A549 (cell line): ENCODE data around the gene CLASP1. TPM values are rescaled to one million over a fixed set of nuclear protein-coding genes. Genes with fewer than 3 reads are reported as not detected.

Experiments
- ATAC-seq, 2 experiments: fragments of 200-7000 bp in 1 of 2; fragments of >200 bp in 1 of 2; cut with Nextera tagmentation in 1 of 2; cut with Tn5 transposase in 1 of 2; 3 replicates each; pipeline versions ENCODE4 v1.8.0 to v1.9.1; 2018 to 2020; ENCODE audit warnings: mild to moderate bottlenecking in 1 of 2, moderate library complexity in 1 of 2
- CTCF ChIA-PET: fragments of 300-600 bp; sonication (Branson Sonifier 250); formaldehyde crosslinking; extraction: SDS; loops from one replicate; lab custom pipeline; 2021; ENCODE audit warnings: antibody characterized with exemption, inconsistent platforms; lab: Yijun Ruan, JAX
- POLR2A ChIA-PET: fragments of 350-600 bp; formaldehyde crosslinking; extraction: SDS; loops from one replicate; lab custom pipeline; 2021; ENCODE audit warnings: antibody characterized with exemption, inconsistent platforms; lab: Yijun Ruan, JAX
- DNase-seq, 2 experiments: peaks; one replicate each; pipeline versions ENCODE4 v3.0.0 to v3.0.0-alpha.2; 2011 to 2016; ENCODE audit warnings: low read depth in 1 of 2, low spot score in 1 of 2
- FAIRE-seq: peaks from 2 replicates; lab custom pipeline; 2011; peaks lifted over from hg19 to GRCh38; lab: Jason Lieb, UNC
- H3K27ac ChIP-seq, 2 experiments: fragments of >200 bp; sonication (Bioruptor Twin); formaldehyde crosslinking; 3 replicates each; pipeline ENCODE4 v1.5.1; 2016 to 2017
- H3K4me1 ChIP-seq: fragments of >200 bp; sonication (Bioruptor Twin); formaldehyde crosslinking; 3 replicates; pipeline ENCODE4 v1.6.1; 2016
- H3K4me2 ChIP-seq: fragments of >200 bp; sonication (Bioruptor Twin); formaldehyde crosslinking; 3 replicates; pipeline ENCODE4 v1.6.1; 2016
- H3K4me3 ChIP-seq: fragments of >200 bp; sonication (Bioruptor Twin); formaldehyde crosslinking; 3 replicates; pipeline ENCODE4 v1.5.1; 2016
- H3K9me3 ChIP-seq: fragments of >200 bp; sonication (Bioruptor Twin); formaldehyde crosslinking; 3 replicates; pipeline ENCODE4 v1.6.1; 2016
- FOSB ChIP-seq: fragments of 250-450 bp; sonication (Bioruptor Pico); IDR thresholded peaks from 2 replicates; pipeline ENCODE4 v1.5.0; 2020; ENCODE audit warnings: mild to moderate bottlenecking, moderate library complexity
- FOSL2 ChIP-seq, 2 experiments: fragments of 450-650 bp in 1 of 2; fragments of >200 bp in 1 of 2; sonication (Bioruptor Twin) in 1 of 2; formaldehyde crosslinking; IDR thresholded peaks; 2 replicates each; pipeline versions ENCODE4 v1.5.0 to v1.6.1; 2016 to 2020; ENCODE audit warnings: mild to moderate bottlenecking in 1 of 2, moderate library complexity in 1 of 2
- FOXS1 ChIP-seq: fragments of 250-450 bp; sonication (Bioruptor Pico); IDR thresholded peaks from 2 replicates; pipeline ENCODE4 v1.5.0; 2020; ENCODE audit warnings: mild to moderate bottlenecking, moderate library complexity
- HDAC2 ChIP-seq: fragments of 200-600 bp; sonication (generic); IDR thresholded peaks from 2 replicates; pipeline ENCODE4 v1.6.1; 2016
- HES2 ChIP-seq: fragments of >200 bp; sonication (Bioruptor Twin); formaldehyde crosslinking; IDR thresholded peaks from 2 replicates; pipeline ENCODE4 v1.6.1; 2016
- HOXB13 ChIP-seq: fragments of 250-450 bp; sonication (Bioruptor Pico); IDR thresholded peaks from 2 replicates; pipeline ENCODE4 v1.5.0; 2020; ENCODE audit warnings: low read depth, mild to moderate bottlenecking, moderate library complexity
- JUNB ChIP-seq: fragments of >200 bp; sonication (Bioruptor Twin); formaldehyde crosslinking; IDR thresholded peaks from 2 replicates; pipeline ENCODE4 v1.6.1; 2016
- KDM1A ChIP-seq: fragments of 200-600 bp; sonication (generic); IDR thresholded peaks from 2 replicates; pipeline ENCODE4 v1.6.1; 2016; ENCODE audit warnings: low read depth, mild to moderate bottlenecking
- KDM5A ChIP-seq: fragments of 200-600 bp; sonication (generic); IDR thresholded peaks from 2 replicates; pipeline ENCODE4 v1.6.1; 2016; ENCODE audit warnings: antibody characterized with exemption, mild to moderate bottlenecking
- MAZ ChIP-seq: fragments of 150-350 bp; IDR thresholded peaks from 2 replicates; pipeline ENCODE4 v1.6.1; 2014; ENCODE audit warnings: antibody characterized with exemption, low read depth, low read length, borderline replicate concordance
- MYC ChIP-seq: IDR thresholded peaks from 2 replicates; pipeline ENCODE4 v1.6.1; 2012; ENCODE audit warnings: mild to moderate bottlenecking, inconsistent platforms, low read length, improper control_type of control experiment, borderline replicate concordance
- NFE2L2 ChIP-seq: fragments of 150-350 bp; conservative IDR thresholded peaks from 2 replicates; pipeline ENCODE4 v1.6.1; 2014; ENCODE audit warnings: low read length
- NPAS2 ChIP-seq: fragments of 250-450 bp; sonication (Bioruptor Pico); IDR thresholded peaks from 2 replicates; pipeline ENCODE4 v1.8.0; 2022; ENCODE audit warnings: mild to moderate bottlenecking, moderate library complexity, borderline replicate concordance
- NR3C1 ChIP-seq: fragments of >200 bp; sonication (Bioruptor Twin); formaldehyde crosslinking; IDR thresholded peaks from 3 replicates; pipeline ENCODE4 v1.6.1; 2017
- RAD21 ChIP-seq, 2 experiments: fragments of >200 bp in 1 of 2; sonication (Bioruptor Twin) in 1 of 2; formaldehyde crosslinking in 1 of 2; IDR thresholded peaks in 1 of 2; conservative IDR thresholded peaks in 1 of 2; 2 replicates in 1 of 2; 3 replicates in 1 of 2; pipeline ENCODE4 v1.6.1; 2012 to 2018; ENCODE audit warnings: inconsistent platforms in 1 of 2
- REST ChIP-seq: fragments of 200-600 bp; sonication (generic); IDR thresholded peaks from 2 replicates; pipeline ENCODE4 v1.6.1; 2016; ENCODE audit warnings: antibody characterized with exemption, mild to moderate bottlenecking, moderate library complexity
- RFX5 ChIP-seq: fragments of 450-650 bp; IDR thresholded peaks from 2 replicates; pipeline ENCODE4 v1.7.1; 2014; ENCODE audit warnings: antibody characterized with exemption, mild to moderate bottlenecking, moderate library complexity
- TP53 ChIP-seq: fragments of 250-450 bp; sonication (Bioruptor Pico); IDR thresholded peaks from 2 replicates; pipeline ENCODE4 v1.5.0; 2021; ENCODE audit warnings: mild to moderate bottlenecking, moderate library complexity
- USF2 ChIP-seq: fragments of 450-650 bp; IDR thresholded peaks from 2 replicates; pipeline ENCODE4 v1.6.1; 2014; ENCODE audit warnings: antibody characterized with exemption
- ZC3H11A ChIP-seq: fragments of 450-650 bp; IDR thresholded peaks from 2 replicates; pipeline ENCODE4 v1.6.1; 2014; ENCODE audit warnings: antibody characterized with exemption, mild to moderate bottlenecking
- ZSCAN20 ChIP-seq: fragments of 250-450 bp; sonication (Bioruptor Pico); IDR thresholded peaks from 2 replicates; pipeline ENCODE4 v1.8.0; 2022; ENCODE audit warnings: mild to moderate bottlenecking, moderate library complexity
- WGBS: methylation state at CpG from one replicate; pipeline ENCODE4 v1.1.6; 2017; ENCODE audit errors: missing lambda C conversion rate; 5-methylcytosine and 5-hydroxymethylcytosine counted together
- polyA plus RNA-seq, 4 experiments: library from polyadenylated mRNA; depleted of rRNA in 3 of 4; stranded (reverse); fragments of >200 nt; fragmentation: RNase III in 1 of 4; extraction: RNeasy Plus Mini Kit Qiagen cat#74134 plus additional on column Dnase treatment in 1 of 4; gene quantifications; 2 replicates in 3 of 4; 3 replicates in 1 of 4; pipeline ENCODE4 v1.2.3, GENCODE V29; 2011 to 2017
- TF ChIP-seq, protein P1 (sequence below): IDR thresholded peaks from 2 replicates; pipeline ENCODE4 v1.6.1; 2012; ENCODE audit warnings: low read depth, borderline replicate concordance
- TF ChIP-seq, protein P2 (sequence below): fragments of >200 bp; sonication (Bioruptor Twin); formaldehyde crosslinking; IDR thresholded peaks from 3 replicates; pipeline ENCODE4 v1.6.1; 2016
- TF ChIP-seq, protein P3 (sequence below): fragments of 150-350 bp; IDR thresholded peaks from 2 replicates; pipeline ENCODE4 v1.6.1; 2014; ENCODE audit warnings: low read depth, mild to moderate bottlenecking, low read length
- TF ChIP-seq, protein P4 (sequence below): fragments of >200 bp; sonication (Bioruptor Twin); formaldehyde crosslinking; IDR thresholded peaks from 3 replicates; pipeline ENCODE4 v1.5.1; 2016

Gene CLASP1
- polyA plus RNA-seq, 2 of the 4 experiments (the other 2 are of a cell fraction), result 11.7 to 15.8 TPM

- no peak overlapping the region for H3K4me2 ChIP-seq
- no peak overlapping the region for H3K4me3 ChIP-seq
- no peak overlapping the region for H3K27ac ChIP-seq
- 86% methylated on average over 3 of the region's 3 CpGs for WGBS
- POLR2A ChIA-PET, result no interaction called here
- H3K4me1 ChIP-seq, result peaks cover 17% of the 10 kb centered on the region
- TF ChIP-seq, protein P1, sequence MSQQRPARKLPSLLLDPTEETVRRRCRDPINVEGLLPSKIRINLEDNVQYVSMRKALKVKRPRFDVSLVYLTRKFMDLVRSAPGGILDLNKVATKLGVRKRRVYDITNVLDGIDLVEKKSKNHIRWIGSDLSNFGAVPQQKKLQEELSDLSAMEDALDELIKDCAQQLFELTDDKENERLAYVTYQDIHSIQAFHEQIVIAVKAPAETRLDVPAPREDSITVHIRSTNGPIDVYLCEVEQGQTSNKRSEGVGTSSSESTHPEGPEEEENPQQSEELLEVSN, result no peak
- TF ChIP-seq TP53 (CRISPR knock-in tag), result no peak
- no peak for TF ChIP-seq HDAC2
- TF ChIP-seq ZC3H11A, result no peak
- no peak for TF ChIP-seq HOXB13 (CRISPR knock-in tag)
- no peak for TF ChIP-seq ZSCAN20 (CRISPR knock-in tag)
- TF ChIP-seq KDM5A, result no peak
- no peak for TF ChIP-seq KDM1A
- no peak for TF ChIP-seq RFX5
- TF ChIP-seq, protein P2, sequence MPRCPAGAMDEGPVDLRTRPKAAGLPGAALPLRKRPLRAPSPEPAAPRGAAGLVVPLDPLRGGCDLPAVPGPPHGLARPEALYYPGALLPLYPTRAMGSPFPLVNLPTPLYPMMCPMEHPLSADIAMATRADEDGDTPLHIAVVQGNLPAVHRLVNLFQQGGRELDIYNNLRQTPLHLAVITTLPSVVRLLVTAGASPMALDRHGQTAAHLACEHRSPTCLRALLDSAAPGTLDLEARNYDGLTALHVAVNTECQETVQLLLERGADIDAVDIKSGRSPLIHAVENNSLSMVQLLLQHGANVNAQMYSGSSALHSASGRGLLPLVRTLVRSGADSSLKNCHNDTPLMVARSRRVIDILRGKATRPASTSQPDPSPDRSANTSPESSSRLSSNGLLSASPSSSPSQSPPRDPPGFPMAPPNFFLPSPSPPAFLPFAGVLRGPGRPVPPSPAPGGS, result no peak
- no peak for TF ChIP-seq NFE2L2
- CTCF ChIA-PET, result no interaction called here
- H3K9me3 ChIP-seq, result no peaks in the 10 kb centered on the region
- ATAC-seq (no peak), DNase-seq (no peak), FAIRE-seq (no peak)
Observed at GRCh38 chr2:121527009-121527682, 122.1 kb downstream of the CLASP1 start.

DNA sequence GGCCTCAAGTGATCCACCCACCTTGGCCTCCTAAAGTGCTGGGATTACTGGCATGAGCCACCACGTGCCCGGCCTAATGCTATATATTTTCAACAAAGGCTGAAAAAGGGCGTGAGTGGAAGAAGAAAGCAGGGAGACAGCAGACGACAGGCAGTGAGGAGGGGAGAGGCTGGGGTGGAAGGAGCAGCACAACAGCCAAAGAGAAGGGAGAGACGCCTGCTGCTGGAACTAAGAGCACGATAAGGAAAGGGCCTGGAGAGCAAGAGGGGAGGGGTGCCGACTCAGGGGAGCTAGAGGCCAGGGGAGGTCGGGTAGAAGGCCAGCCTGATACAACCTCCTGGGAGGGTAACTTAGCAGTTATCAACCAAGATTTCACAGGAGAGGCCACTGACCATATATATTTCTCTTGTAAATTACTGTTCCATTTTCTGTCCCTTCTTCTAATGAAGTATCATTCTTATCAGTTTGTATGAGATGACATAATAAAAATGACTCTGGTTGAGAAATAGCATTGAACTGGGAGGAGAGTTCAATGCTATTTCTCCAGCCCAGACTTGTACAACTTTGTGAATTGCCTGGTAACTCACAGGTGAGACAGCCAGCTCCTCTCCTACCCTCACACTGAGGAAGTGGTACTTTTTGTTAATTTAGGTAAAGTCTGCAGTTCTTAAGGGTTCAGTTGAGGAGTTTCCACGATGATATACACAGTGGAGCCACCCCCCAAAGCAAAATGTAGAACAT, 124.4 kb downstream of the CLASP1 start:
- peaks cover 14% of the 10 kb centered on the region; the same call in 2 of the 3 replicates for H3K4me1 ChIP-seq
- H3K4me2 ChIP-seq, result no peak overlapping the region
- POLR2A ChIA-PET, result no interaction called here
- no peak overlapping the region for H3K4me3 ChIP-seq
- no peak for ATAC-seq
- WGBS, result 83% methylated on average over 9 of the region's 9 CpGs
- FAIRE-seq, result no peak
- CTCF ChIA-PET, result no interaction called here
- no peak overlapping the region for H3K27ac ChIP-seq
- TF ChIP-seq, protein P3, sequence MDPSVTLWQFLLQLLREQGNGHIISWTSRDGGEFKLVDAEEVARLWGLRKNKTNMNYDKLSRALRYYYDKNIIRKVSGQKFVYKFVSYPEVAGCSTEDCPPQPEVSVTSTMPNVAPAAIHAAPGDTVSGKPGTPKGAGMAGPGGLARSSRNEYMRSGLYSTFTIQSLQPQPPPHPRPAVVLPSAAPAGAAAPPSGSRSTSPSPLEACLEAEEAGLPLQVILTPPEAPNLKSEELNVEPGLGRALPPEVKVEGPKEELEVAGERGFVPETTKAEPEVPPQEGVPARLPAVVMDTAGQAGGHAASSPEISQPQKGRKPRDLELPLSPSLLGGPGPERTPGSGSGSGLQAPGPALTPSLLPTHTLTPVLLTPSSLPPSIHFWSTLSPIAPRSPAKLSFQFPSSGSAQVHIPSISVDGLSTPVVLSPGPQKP, result no peak
- TF ChIP-seq FOSB (no peak), MYC (no peak), FOXS1 (no peak), RAD21 (conservative IDR thresholded peaks at IDR 0.05 in 1 of 2, IDR thresholded peaks at IDR 0.05 in 1 of 2) (no peak), JUNB (no peak), REST (no peak), FOSL2 (IDR thresholded peaks at IDR 0.05) (no peak), FOSL2 (CRISPR knock-in tag; IDR thresholded peaks at IDR 0.05) (no peak), USF2 (no peak), MAZ (no peak), HES2 (no peak), HOXB13 (CRISPR knock-in tag) (no peak), NPAS2 (CRISPR knock-in tag) (no peak), NR3C1 (no peak)
- TF ChIP-seq, protein P4, sequence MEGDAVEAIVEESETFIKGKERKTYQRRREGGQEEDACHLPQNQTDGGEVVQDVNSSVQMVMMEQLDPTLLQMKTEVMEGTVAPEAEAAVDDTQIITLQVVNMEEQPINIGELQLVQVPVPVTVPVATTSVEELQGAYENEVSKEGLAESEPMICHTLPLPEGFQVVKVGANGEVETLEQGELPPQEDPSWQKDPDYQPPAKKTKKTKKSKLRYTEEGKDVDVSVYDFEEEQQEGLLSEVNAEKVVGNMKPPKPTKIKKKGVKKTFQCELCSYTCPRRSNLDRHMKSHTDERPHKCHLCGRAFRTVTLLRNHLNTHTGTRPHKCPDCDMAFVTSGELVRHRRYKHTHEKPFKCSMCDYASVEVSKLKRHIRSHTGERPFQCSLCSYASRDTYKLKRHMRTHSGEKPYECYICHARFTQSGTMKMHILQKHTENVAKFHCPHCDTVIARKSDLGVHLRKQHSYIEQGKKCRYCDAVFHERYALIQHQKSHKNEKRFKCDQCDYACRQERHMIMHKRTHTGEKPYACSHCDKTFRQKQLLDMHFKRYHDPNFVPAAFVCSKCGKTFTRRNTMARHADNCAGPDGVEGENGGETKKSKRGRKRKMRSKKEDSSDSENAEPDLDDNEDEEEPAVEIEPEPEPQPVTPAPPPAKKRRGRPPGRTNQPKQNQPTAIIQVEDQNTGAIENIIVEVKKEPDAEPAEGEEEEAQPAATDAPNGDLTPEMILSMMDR, result no peak
- H3K9me3 ChIP-seq, result no peaks in the 10 kb centered on the region
- DNase-seq, result no peak
